Iris pigment epithelial cell (primary cell): ENCODE results near the gene EID3.
A peak's percentile ranks its signal among the peaks of the same experiment; 100 is the strongest.
"Not testable (repeated sequence)": the region's sequence is repeated elsewhere in the genome, so short reads cannot be mapped to it uniquely, and the experiment has no call there.

Experiments used
- DNase-seq: peaks from one replicate; pipeline ENCODE4 v3.0.0-alpha.2; 2011; ENCODE audit warnings: low read depth

EID3 gene

GRCh38 chr12:104290320-104290719 lies 13.2 kb upstream of the EID3 start:
- DNase-seq, result no peak

GRCh38 chr12:104290855-104291254 lies 12.7 kb upstream of the EID3 start:
- no peak for DNase-seq

- DNase-seq, result no peak
These were observed 11.5 kb upstream of the EID3 start for GRCh38 chr12:104291867-104292524.

- DNase-seq, result no peak
These were observed 10.4 kb upstream of the EID3 start for GRCh38 chr12:104292872-104293794.

- DNase-seq, result not testable (repeated sequence)
These were observed 9.2 kb upstream of the EID3 start for GRCh38 chr12:104294158-104294859.

- no peak for DNase-seq
These were observed 8.4 kb upstream of the EID3 start for GRCh38 chr12:104294927-104295668.

- DNase-seq, result no peak
These were observed 7.6 kb upstream of the EID3 start for GRCh38 chr12:104295954-104296353.

- DNase-seq, result no peak
These were observed 6.8 kb upstream of the EID3 start for GRCh38 chr12:104296718-104297117.

- no peak for DNase-seq
These were observed 5.9 kb upstream of the EID3 start for GRCh38 chr12:104297477-104298113.

- no peak for DNase-seq
These were observed 3.6 kb upstream of the EID3 start for GRCh38 chr12:104299842-104300481.

GRCh38 chr12:104304261-104305009 lies 896 bp downstream of the EID3 start:
- no peak for DNase-seq

GRCh38 chr12:104305349-104305748 lies 1.8 kb downstream of the EID3 start:
- DNase-seq, result no peak

- DNase-seq, result no peak
These were observed 2.8 kb downstream of the EID3 start for GRCh38 chr12:104306376-104306775.

GRCh38 chr12:104306943-104307654 lies 3.6 kb downstream of the EID3 start:
- peak; percentile 67 for DNase-seq

- no peak for DNase-seq
These were observed 4.1 kb downstream of the EID3 start for GRCh38 chr12:104307655-104308000.

GRCh38 chr12:104309446-104309993 lies 6.0 kb downstream of the EID3 start:
- DNase-seq, result no peak

GRCh38 chr12:104310751-104311633 lies 7.5 kb downstream of the EID3 start:
- no peak for DNase-seq

GRCh38 chr12:104312202-104312601 lies 8.7 kb downstream of the EID3 start:
- no peak for DNase-seq
